ENCODE measurements around the gene TTC23.

Gene TTC23

DNA sequence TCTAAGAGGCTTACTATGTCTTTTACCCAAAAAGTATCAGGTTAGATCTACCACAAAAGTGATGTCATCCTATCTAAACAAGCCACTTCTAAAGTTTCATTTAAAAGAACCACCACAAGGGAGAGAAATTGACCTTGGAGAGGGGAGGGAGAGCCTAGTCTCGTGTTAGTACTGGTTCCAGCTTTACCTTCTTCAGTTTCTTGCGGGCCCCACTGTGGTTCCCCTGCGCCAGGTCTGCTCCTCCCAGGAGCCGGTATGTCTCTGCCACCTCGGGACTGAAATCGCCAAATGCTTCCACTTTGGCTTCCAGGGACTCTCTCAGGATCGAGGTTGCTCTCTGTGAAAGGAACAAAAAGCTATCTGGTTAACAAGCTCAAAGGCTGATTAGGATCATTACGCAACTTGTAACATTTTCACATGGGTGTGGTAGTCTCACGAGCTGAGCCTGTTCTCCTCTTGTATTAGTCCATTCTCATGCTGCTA is 93.4 kb downstream of the TTC23 start:
- peak; percentile 13 to 32 for DNase-seq
- TF ChIP-seq POLR2A (IDR thresholded peaks at IDR 0.05; ENCODE audit: low read length) (no peak), GATA1 (IDR thresholded peaks at IDR 0.05; ENCODE audit: low read depth, low read length) (no peak)

DNA sequence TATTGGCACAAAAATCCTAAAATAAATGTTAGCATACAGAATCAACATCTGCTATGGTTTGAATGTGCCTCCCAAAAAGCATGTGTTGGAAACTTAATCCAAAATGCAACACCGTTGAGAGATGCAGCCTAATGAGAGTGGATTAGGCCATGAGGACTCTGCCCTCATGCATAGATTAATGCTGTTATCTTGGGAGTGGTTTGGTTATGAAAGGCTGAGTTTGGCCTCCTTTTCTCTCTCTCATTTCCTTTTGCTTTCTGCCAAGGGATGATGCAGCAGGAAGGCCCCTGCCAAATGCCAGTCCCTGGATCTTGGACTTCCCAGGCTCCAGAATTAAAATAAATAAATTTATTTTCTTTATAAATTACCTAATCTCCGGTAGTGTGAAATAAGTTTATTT is 95.1 kb downstream of the TTC23 start:
- DNase-seq: no peak
- TF ChIP-seq GATA1 (IDR thresholded peaks at IDR 0.05; ENCODE audit: low read depth, low read length): no peak
- TF ChIP-seq POLR2A (IDR thresholded peaks at IDR 0.05; ENCODE audit: low read length): no peak

DNA sequence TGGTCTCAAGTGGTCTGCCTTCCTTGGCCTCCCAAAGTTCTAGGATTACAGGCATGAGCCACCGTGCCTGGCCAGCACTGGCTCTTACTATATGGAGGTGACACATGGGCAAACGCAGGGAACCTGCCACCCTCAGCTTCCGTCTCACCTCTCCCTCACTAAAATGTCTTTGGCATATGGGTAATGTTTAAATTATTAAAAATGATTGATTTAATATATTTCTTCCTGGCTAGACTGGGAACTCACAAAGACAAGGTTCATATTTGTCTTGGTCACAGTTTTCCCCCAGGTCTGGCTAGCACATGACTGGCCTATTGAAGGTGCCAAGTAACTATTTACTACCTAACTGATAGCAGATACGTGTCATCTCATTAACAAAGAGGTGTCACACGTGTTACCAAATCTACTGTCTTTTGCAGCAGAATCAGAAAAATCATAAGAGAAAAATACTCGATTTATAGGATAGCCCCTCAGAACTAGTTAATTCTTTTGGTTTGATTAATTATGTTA is 96.3 kb downstream of the TTC23 start:
- no peak for DNase-seq
- TF ChIP-seq GATA1 (IDR thresholded peaks at IDR 0.05; ENCODE audit: low read depth, low read length): no peak
- TF ChIP-seq POLR2A (IDR thresholded peaks at IDR 0.05; ENCODE audit: low read length): no peak

DNA sequence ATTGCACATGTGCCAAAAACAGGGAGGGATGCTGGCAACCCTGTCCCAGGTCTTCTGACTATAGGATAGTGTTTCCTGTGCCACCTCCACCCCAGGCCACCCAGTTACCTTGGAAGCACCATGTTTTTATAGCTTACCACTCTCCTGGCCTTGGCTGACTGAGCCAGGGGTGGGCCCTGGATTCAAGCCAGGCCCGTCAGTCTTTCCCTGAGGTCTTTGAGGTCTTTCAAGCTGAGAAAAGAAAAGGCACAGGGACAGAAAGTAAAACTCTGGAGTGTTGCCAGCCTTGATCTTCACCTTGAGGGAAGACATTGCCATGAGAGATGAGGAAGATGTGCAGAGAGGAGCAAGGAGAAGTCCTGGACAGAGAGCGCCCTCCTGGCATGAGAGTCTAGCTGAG is 98.2 kb downstream of the TTC23 start:
- TF ChIP-seq GATA1 (IDR thresholded peaks at IDR 0.05; ENCODE audit: low read depth, low read length) (no peak), POLR2A (IDR thresholded peaks at IDR 0.05; ENCODE audit: low read length) (no peak)
- DNase-seq: no peak

DNA sequence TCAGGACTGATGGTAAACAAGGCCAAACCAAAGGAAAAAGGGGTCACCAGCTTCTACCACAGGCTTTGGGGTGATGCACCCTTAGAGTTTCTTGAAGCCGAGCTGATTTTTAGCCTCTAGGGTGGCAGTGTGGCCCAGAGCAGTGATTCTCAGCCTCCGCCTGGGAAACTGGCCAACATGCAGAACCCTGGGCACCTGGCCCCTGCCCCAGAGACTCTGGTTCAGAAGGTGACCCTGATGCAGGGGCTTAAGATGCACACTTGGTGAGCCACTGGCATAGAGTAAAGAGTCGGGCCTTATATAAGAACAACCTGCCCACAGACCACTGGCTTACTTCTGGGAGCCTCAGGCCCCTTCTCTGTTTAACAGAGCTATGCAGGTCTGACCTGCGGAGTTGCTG is 100.0 kb downstream of the TTC23 start:
- no peak for TF ChIP-seq GATA1 (IDR thresholded peaks at IDR 0.05; ENCODE audit: low read depth, low read length)
- TF ChIP-seq POLR2A (IDR thresholded peaks at IDR 0.05; ENCODE audit: low read length): no peak
- DNase-seq: no peak

DNA sequence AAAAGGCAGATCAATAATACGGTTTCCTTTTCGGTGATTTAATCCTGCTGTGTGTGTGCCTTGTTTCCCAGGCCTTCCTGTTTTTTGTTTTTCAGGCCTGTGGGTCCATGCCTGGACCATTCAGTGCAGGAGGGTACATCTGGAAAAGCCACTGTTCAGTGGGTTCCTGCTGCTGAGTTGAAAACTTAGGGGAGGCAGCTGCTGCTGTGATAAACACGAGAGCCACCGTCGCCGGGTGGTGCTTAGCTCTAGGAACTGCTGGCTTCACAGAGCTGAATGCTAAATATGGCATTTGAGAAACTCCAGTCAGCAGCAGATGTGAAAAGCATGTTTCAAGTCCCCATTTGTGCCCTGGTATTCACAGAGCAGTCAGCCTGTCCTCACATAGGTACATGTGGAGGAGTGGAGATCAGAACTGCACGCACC is 100.5 kb downstream of the TTC23 start:
- DNase-seq: no peak
- no peak for TF ChIP-seq GATA1 (IDR thresholded peaks at IDR 0.05; ENCODE audit: low read depth, low read length)
- TF ChIP-seq POLR2A (IDR thresholded peaks at IDR 0.05; ENCODE audit: low read length): no peak

DNA sequence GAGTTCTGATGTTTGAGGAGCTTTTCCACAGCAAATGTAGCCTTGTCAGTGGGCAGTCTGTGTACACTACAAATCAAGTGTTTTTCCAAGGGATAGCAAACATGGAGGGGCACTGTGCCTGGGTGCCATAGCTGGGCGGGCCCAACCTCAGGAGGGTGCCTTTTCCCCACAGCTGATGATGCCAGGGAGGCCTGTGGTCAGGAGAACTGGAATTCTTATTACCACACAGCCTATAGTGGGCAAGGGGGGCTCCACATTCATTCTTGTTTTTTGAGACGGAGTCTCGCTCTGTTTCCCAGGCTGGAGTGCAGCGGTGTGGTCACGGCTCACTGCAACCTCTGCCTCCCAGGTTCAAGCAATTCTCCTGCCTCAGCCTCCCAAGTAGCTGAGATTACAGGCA is 102.7 kb downstream of the TTC23 start:
- TF ChIP-seq POLR2A (IDR thresholded peaks at IDR 0.05; ENCODE audit: low read length) (no peak), GATA1 (IDR thresholded peaks at IDR 0.05; ENCODE audit: low read depth, low read length) (no peak)
- DNase-seq: no peak

DNA sequence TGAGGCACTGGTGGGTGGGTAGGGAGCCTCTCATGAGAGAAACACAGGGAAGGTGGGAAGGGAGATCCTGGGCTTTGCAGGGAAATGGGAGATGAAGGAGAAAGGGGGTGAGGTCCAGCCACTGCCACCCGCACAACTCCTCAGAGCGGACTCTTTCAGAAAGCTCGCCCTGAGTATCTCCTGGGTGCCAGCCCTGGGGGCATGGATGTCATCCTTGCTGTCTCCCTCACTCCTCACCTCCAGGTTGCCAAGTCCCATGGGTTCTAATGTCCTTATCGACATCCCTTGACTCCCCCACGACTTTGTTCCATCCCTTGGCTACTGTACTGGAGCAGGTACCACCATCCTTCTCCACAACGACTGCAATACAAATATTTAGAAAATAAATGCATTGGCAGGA is 103.6 kb downstream of the TTC23 start:
- TF ChIP-seq GATA1 (IDR thresholded peaks at IDR 0.05; ENCODE audit: low read depth, low read length) (no peak), POLR2A (IDR thresholded peaks at IDR 0.05; ENCODE audit: low read length) (no peak)
- DNase-seq: no peak

DNA sequence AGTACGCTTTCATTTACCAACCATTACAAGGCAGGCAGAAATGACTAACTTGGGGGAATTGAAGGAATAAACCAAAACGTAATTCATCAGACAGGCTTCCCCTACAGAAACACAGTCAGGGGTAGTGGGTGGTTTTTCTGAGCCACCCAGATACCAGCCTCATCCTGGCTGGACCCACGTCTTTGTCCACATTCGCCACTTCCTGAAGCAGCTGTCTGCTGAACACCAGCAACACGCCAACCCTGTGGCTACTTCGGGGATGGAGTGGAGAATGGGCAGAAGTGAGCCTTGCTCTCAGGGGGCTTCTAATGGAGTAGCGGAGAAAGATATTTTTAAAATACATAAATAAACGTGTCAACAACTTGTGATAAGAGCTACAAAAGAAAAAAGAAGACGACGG is 104.4 kb downstream of the TTC23 start:
- TF ChIP-seq POLR2A (IDR thresholded peaks at IDR 0.05; ENCODE audit: low read length): no peak
- no peak for TF ChIP-seq GATA1 (IDR thresholded peaks at IDR 0.05; ENCODE audit: low read depth, low read length)
- no peak for DNase-seq

DNA sequence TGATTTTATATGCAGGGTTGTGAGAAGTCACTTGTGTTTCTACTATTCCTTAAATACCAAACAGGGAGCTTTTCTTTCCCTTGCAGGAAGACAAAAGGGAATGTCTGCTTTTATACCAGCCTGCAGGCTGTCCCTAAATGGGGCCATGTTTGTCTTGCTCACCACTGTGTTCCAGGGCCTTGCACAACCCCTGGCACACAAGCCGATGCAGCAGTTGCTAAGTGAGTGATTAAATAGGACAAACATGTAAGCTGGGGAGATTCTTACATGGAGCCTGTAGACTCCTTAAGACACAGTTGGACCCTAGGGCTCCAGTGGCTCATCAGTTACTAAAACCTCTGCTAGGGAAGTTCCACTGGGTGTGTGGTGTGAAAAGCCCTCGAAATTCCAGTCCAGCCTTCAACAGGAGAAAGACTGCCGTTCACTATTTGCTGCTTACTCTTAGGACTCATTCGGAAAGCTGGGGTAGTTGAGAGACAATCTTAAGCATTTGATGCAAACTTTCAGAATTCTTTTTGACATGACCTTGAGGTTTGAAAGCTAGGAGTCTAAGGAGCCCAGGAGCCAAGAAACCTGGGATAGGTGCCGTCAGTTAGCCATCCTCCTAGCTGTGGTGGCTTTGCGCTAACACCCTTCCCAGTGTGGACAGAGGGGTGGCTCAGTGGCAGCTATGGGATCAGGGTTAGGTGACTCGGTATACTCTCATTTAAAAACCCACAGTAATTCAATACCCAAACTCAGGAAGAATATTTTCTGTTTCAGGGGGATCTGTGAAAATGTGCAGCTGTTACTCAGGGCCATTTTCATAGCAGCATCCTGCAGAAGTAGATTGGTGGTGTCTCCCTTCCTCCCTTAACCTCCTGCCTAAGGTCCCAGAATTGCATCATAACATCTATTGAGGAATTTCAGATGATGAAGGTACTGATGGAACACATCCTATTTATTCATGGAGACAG is 105.4 kb downstream of the TTC23 start:
- DNase-seq: no peak
- no peak for TF ChIP-seq POLR2A (IDR thresholded peaks at IDR 0.05; ENCODE audit: low read length)
- no peak for TF ChIP-seq GATA1 (IDR thresholded peaks at IDR 0.05; ENCODE audit: low read depth, low read length)

DNA sequence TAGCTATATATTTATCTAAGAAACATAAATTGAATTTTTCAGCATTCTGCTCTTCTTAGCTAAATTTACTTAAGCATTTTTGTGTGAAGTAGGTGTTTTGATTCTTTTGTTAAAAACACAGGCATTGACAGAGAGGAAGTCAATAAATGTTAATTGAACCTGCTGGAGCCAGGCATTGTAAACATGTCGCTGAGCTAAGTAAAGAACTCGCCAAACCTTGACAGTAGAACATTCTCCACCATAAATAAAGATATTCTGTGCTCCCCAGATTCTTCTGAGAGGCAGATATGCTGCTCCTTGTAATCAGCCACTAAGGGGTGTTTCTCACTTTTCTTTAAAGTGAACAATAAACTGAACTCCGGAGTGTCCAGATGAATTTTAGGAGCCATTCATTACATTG is 106.1 kb downstream of the TTC23 start:
- DNase-seq: no peak
- TF ChIP-seq GATA1 (IDR thresholded peaks at IDR 0.05; ENCODE audit: low read depth, low read length): no peak
- no peak for TF ChIP-seq POLR2A (IDR thresholded peaks at IDR 0.05; ENCODE audit: low read length)

DNA sequence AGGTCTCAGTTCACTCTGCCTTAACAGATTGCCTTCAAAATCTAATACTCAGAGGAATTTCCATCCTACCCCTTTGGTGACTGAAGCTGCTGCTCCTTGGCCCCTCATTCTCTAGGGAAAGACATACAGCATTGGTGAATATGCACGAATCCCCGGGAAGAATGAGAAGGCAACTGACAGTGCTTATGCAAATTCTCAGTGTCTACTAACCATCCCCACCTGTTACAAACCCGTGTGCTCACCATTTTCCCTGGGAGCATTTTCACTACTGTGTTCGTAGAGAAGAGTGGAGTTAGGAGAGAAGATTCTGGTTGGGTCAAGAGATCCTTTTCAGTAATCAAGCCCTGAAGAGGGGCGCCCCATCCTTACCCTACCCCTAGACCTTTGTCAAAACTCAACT is 106.8 kb downstream of the TTC23 start:
- TF ChIP-seq GATA1 (IDR thresholded peaks at IDR 0.05; ENCODE audit: low read depth, low read length) (no peak), POLR2A (IDR thresholded peaks at IDR 0.05; ENCODE audit: low read length) (no peak)
- no peak for DNase-seq

DNA sequence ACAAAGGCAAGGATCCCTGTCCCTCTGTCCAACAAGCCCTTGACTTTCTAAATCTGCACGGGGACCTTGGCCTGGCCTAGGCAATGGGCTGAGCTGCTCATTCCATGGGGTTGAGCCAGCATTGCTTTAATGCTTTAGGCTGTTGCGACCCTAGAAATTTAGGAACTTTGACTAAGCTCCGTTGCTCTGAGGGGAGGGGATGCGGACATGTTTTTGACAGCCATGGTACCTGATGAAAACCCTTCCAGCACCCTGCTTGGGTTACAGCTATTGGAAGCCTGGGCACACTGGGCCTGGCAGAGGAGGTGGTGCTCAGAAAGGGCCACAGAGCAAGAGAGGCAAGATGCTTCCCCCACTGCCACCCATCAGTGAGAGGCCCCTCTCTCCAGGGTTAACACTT is 107.4 kb downstream of the TTC23 start:
- no peak for TF ChIP-seq POLR2A (IDR thresholded peaks at IDR 0.05; ENCODE audit: low read length)
- no peak for DNase-seq

DNA sequence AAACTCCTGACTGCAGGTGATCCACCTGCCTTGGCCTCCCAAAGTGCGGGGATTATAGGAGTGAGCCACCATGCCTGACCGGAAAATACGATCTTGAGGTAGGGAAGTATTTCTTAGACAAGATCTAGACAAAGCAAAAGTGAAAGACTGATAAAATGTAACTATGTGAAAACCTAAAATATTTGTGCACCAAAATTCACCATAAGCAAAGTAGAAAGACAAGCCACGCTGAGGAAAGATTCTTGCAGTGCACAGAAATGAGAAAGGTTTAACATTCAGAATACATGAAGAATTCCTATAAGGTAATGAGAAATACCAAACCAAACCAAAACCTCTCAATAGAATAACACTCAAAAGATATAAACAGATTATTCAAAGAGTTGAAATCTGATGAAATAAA is 108.8 kb downstream of the TTC23 start:
- no peak for TF ChIP-seq POLR2A (IDR thresholded peaks at IDR 0.05; ENCODE audit: low read length)
- no peak for TF ChIP-seq GATA1 (IDR thresholded peaks at IDR 0.05; ENCODE audit: low read depth, low read length)
- no peak for DNase-seq

DNA sequence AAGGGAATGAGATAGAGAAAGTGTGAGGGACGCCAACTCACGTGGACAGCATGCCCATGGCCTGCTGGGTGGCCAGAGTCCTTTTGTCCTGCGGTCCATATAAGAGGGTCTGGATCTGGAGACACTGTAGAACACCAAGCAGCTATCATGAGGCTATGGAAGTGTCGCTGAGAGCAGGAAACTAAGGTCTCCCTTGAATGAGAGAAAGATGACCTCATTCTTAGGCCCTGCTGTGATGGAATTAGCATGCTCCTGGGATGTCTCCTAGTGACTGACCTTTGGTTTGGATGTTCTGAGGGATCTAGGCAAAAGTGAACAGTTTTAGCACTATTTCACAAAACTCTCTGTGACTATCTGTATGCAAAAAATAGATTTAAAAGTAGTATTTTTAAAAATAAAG is 110.1 kb downstream of the TTC23 start:
- TF ChIP-seq POLR2A (IDR thresholded peaks at IDR 0.05; ENCODE audit: low read length): no peak
- no peak for TF ChIP-seq GATA1 (IDR thresholded peaks at IDR 0.05; ENCODE audit: low read depth, low read length)
- DNase-seq: no peak

All from erythroblast (primary cell).